ENCODE data around the gene CSTF1. TPM values are rescaled to one million over a fixed set of nuclear protein-coding genes. Genes with fewer than 3 reads are reported as not detected.

CSTF1 gene
- total RNA-seq, 1 donor from 2014 or later, result 48.4 TPM

DNA sequence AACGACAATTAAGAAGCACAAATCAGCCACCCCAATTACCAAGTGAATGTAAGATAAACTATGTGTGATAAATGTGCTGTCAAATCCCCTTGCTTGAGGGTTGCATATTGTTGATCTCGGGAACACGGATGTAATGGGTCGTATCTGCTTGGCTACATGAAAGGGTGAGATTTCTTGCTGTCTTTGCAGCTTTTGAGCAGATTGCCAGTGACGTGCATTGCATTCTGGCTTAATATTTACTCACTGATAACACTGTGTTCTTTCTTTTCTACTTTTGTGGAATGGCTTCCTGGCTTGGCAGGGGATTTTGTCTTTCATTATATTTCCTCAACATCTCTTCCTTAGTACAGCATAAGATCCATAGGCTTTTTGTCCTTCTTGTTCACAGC is 44.1 kb upstream of the CSTF1 start:
- H3K4me3 Mint-ChIP-seq, result peak overlapping the region; percentile 20
- H3K36me3 Mint-ChIP-seq, result no peaks in the 10 kb centered on the region
- peaks cover 13% of the 10 kb centered on the region for H3K4me1 Mint-ChIP-seq (ENCODE audit: unreplicated experiment)
- H3K9me3 Mint-ChIP-seq, result no peaks in the 10 kb centered on the region
- DNase-seq (ENCODE audit: extremely low spot score, unreplicated experiment), result no peak
- TF ChIP-seq, protein P1, sequence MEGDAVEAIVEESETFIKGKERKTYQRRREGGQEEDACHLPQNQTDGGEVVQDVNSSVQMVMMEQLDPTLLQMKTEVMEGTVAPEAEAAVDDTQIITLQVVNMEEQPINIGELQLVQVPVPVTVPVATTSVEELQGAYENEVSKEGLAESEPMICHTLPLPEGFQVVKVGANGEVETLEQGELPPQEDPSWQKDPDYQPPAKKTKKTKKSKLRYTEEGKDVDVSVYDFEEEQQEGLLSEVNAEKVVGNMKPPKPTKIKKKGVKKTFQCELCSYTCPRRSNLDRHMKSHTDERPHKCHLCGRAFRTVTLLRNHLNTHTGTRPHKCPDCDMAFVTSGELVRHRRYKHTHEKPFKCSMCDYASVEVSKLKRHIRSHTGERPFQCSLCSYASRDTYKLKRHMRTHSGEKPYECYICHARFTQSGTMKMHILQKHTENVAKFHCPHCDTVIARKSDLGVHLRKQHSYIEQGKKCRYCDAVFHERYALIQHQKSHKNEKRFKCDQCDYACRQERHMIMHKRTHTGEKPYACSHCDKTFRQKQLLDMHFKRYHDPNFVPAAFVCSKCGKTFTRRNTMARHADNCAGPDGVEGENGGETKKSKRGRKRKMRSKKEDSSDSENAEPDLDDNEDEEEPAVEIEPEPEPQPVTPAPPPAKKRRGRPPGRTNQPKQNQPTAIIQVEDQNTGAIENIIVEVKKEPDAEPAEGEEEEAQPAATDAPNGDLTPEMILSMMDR (conservative IDR thresholded peaks at IDR 0.05), result no peak
- H3K27ac Mint-ChIP-seq, result peak overlapping the region; percentile 30
- peaks cover 34% of the 10 kb centered on the region for H3K27me3 Mint-ChIP-seq

DNA sequence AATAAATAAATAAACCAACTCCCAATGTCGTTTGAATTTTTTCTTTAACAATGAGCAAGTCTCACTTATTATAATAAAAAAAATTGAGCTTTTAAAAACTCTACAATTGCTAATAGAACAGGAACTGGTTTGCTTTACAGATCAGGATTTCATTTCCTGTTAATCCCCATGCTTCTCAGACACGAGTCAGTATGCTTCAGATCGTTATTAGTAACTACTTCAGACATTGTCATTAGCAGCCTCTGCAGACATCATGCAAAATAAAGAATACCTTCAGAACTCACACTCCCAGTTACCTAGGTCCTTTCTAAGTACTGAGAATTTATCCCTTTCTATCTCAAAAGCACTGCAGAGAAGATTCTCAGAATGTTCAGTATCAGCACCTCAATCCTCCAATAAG is 43.7 kb upstream of the CSTF1 start:
- H3K4me1 Mint-ChIP-seq (ENCODE audit: unreplicated experiment), result peaks cover 13% of the 10 kb centered on the region
- TF ChIP-seq, protein P1 (conservative IDR thresholded peaks at IDR 0.05), result no peak
- no peaks in the 10 kb centered on the region for H3K9me3 Mint-ChIP-seq
- H3K36me3 Mint-ChIP-seq, result no peaks in the 10 kb centered on the region
- peaks cover 30% of the 10 kb centered on the region for H3K27me3 Mint-ChIP-seq
- peak overlapping the region; percentile 30 for H3K27ac Mint-ChIP-seq
- DNase-seq (ENCODE audit: extremely low spot score, unreplicated experiment), result no peak
- no peak overlapping the region for H3K4me3 Mint-ChIP-seq

DNA sequence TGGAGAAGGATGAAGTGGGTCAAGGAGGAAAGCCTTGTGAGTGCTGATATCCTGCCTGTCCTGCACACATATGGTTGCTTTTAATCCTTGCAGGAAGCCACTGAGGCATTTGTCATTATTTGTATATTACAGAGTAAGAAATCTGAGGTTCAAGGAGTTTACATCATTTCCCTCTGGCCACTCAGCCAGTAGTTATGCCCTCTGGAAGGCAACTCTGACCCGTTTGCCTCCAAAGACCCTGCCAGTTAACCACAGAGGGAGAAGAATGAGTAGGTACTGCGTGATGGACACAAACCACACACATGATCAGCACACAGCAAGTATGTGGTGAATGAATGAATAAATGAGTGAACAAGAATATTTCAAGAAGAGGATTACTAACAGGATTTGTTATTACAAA is 41.6 kb upstream of the CSTF1 start:
- peaks cover 10% of the 10 kb centered on the region for H3K27me3 Mint-ChIP-seq
- no peak overlapping the region for H3K27ac Mint-ChIP-seq
- TF ChIP-seq, protein P1 (conservative IDR thresholded peaks at IDR 0.05), result no peak
- H3K36me3 Mint-ChIP-seq, result no peaks in the 10 kb centered on the region
- no peaks in the 10 kb centered on the region for H3K9me3 Mint-ChIP-seq
- H3K4me1 Mint-ChIP-seq (ENCODE audit: unreplicated experiment), result peaks cover 13% of the 10 kb centered on the region
- DNase-seq (ENCODE audit: extremely low spot score, unreplicated experiment), result no peak
- H3K4me3 Mint-ChIP-seq, result no peak overlapping the region

DNA sequence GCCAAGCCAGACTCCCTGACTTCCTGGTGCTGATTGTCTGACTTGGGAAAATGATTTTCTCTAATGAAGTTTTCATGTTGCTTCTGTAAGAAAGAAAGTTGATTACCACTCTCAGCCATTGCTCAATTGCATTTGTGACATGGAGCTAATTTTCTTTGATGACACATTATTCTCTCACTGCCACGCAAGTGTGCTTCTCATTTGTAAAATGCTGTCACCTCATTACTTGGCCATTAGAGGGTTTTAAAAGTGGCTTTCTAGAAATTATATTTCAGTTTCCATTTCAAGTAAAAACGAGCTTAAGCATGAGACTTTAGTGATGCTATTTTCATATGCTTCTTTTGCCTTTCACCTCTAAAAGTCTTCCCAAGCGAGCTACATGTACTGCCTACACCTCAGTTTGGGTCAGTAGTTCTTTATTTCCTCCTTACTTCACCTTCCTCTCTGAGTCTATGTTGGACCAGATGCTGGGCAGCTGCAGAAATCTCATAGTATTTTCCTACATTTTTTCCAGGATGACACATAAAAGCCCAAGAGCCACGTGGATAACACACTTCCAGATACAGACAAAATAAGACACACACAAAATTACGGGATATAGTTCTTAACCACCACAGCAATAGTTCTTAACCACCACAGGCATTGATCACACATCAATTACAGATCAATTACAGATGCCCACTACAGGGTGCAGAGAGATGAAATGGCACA is 39.9 kb upstream of the CSTF1 start:
- peaks cover 4% of the 10 kb centered on the region for H3K27me3 Mint-ChIP-seq
- H3K4me1 Mint-ChIP-seq (ENCODE audit: unreplicated experiment), result peaks cover 13% of the 10 kb centered on the region
- H3K9me3 Mint-ChIP-seq, result no peaks in the 10 kb centered on the region
- no peak overlapping the region for H3K4me3 Mint-ChIP-seq
- TF ChIP-seq, protein P1 (conservative IDR thresholded peaks at IDR 0.05), result no peak
- no peak for DNase-seq (ENCODE audit: extremely low spot score, unreplicated experiment)
- no peak overlapping the region for H3K27ac Mint-ChIP-seq
- H3K36me3 Mint-ChIP-seq, result no peaks in the 10 kb centered on the region

DNA sequence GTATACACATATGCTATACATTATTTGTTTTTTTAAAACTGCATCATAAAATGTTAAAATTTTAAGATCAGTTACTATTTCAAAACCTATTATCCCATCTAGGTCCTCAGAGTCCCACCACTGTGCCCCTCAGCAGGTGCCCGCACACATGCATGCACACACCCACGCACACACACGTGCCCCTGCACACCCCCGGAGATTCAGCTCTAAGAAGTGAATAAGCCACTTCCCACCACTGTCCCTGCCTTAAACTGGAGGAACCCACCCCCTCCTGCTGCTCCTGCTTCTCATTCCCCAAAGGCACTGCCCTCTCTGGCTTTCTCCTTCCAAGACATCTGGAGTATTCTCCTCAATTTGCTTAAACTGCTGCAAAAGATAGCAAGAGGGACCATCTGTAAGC is 39.1 kb upstream of the CSTF1 start:
- H3K27ac Mint-ChIP-seq, result no peak overlapping the region
- TF ChIP-seq, protein P1 (conservative IDR thresholded peaks at IDR 0.05), result no peak
- peaks cover 11% of the 10 kb centered on the region for H3K4me1 Mint-ChIP-seq (ENCODE audit: unreplicated experiment)
- no peaks in the 10 kb centered on the region for H3K9me3 Mint-ChIP-seq
- no peak overlapping the region for H3K4me3 Mint-ChIP-seq
- H3K36me3 Mint-ChIP-seq, result no peaks in the 10 kb centered on the region
- no peak for DNase-seq (ENCODE audit: extremely low spot score, unreplicated experiment)
- peaks cover 4% of the 10 kb centered on the region for H3K27me3 Mint-ChIP-seq

All from type B pancreatic cell (in vitro differentiated cells).